Activated naive CD8-positive, alpha-beta T cell treated with anti-CD3 and anti-CD28 coated beads, Interleukin-2, amount 50 U/mL, for 24 hours (primary cell): Measurements from ENCODE around the gene CCT6B.
A peak's percentile ranks its signal among the peaks of the same experiment; 100 is the strongest.

Source experiments
- ATAC-seq: fragments of 150-1000 bp; cut with Tn5 transposase; one replicate; pipeline ENCODE4 v1.10.0; 2021
- DNase-seq: peaks from one replicate; pipeline ENCODE4 v3.0.0; 2021
- H3K27ac Mint-ChIP-seq: one replicate; pipeline ENCODE4 v1.8.0; 2021; ENCODE audit warnings: mild to moderate bottlenecking, mixed read lengths
- H3K27me3 Mint-ChIP-seq: one replicate; pipeline ENCODE4 v1.8.0; 2021; ENCODE audit warnings: mixed read lengths
- H3K36me3 Mint-ChIP-seq: one replicate; pipeline ENCODE4 v1.8.0; 2021; ENCODE audit warnings: low read depth, mixed read lengths
- H3K4me1 Mint-ChIP-seq: one replicate; pipeline ENCODE4 v1.8.0; 2021; ENCODE audit warnings: mixed read lengths
- H3K4me3 Mint-ChIP-seq: one replicate; pipeline ENCODE4 v1.8.0; 2021; ENCODE audit warnings: mild to moderate bottlenecking, moderate library complexity, mixed read lengths
- H3K9me3 Mint-ChIP-seq: one replicate; pipeline ENCODE4 v1.8.0; 2021; ENCODE audit warnings: mixed read lengths

Gene CCT6B

DNA sequence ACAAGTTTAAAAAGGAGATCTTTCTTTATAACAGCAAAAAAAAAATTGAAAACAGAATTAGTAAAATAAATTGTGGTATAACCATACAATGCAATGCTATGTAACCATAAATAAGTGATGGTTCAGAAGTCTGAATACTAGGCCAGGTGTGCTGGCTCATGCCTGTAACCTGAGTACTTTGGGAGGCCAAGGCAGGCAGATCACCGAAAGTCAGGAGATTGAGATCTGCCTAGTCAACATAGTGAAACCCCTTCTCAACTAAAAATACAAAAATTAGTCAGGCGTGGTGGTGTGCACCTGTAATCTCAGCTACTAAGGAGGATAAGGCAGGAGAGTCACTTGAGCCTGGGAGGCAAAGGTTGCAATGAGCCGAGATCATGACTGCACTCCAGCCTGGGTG lies 34.6 kb downstream of the CCT6B start:
- H3K9me3 Mint-ChIP-seq, result no peaks in the 10 kb centered on the region
- no peak for ATAC-seq

DNA sequence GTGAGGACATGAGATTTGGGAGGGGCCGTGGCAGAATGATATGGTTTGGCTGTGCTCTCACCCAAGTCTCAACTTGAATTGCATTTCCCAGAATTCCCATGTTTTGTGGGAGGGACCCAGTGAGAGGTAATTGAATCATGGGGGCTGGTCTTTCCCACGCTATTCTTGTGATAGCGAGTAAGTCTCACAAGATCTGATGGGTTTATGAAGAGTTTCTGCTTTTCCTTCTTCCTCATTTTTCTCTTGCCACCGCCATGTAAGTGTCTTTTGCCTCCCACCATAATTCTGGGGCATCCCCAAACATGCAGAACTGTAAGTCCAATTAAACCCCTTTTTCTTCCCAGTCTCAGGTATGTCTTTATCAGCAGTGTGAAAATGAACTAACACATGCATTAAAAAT lies 40.6 kb downstream of the CCT6B start:
- no peaks in the 10 kb centered on the region for H3K9me3 Mint-ChIP-seq
- ATAC-seq (no peak), DNase-seq (no peak)
- no peaks in the 10 kb centered on the region for H3K27me3 Mint-ChIP-seq
- H3K27ac Mint-ChIP-seq, result no peak overlapping the region
- no peak overlapping the region for H3K4me3 Mint-ChIP-seq
- no peaks in the 10 kb centered on the region for H3K4me1 Mint-ChIP-seq
- H3K36me3 Mint-ChIP-seq, result no peaks in the 10 kb centered on the region

More for the DNA sequence above, 34.6 kb downstream of the CCT6B start:
- Mint-ChIP-seq H3K4me3 (no peak overlapping the region), H3K27ac (no peak overlapping the region), H3K36me3 (no peaks in the 10 kb centered on the region), H3K27me3 (no peaks in the 10 kb centered on the region), H3K4me1 (no peaks in the 10 kb centered on the region)
- no peak for DNase-seq

DNA sequence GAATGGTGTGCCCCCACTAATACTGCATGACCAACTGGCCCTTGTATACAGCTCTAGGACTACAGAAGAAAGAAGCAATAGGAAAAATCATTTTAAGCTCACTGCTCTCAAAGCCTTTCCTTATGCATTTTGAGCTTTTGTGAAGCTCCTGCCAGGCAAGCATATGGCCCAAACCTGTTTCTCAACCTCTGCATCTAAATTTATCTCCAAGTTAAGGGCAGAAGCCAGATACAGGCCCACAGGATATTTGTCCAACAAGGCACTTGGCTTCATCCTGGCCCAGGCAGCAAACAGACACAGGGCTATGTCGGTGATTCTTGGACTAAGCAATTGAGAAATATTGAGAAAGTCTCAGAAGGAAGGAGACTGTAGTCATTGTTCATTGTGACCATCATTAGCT lies 43.9 kb downstream of the CCT6B start:
- ATAC-seq (no peak), DNase-seq (no peak)
- H3K27me3 Mint-ChIP-seq, result no peaks in the 10 kb centered on the region
- H3K27ac Mint-ChIP-seq, result no peak overlapping the region
- H3K4me3 Mint-ChIP-seq, result no peak overlapping the region
- no peaks in the 10 kb centered on the region for H3K9me3 Mint-ChIP-seq
- H3K36me3 Mint-ChIP-seq, result no peaks in the 10 kb centered on the region
- H3K4me1 Mint-ChIP-seq, result no peaks in the 10 kb centered on the region

DNA sequence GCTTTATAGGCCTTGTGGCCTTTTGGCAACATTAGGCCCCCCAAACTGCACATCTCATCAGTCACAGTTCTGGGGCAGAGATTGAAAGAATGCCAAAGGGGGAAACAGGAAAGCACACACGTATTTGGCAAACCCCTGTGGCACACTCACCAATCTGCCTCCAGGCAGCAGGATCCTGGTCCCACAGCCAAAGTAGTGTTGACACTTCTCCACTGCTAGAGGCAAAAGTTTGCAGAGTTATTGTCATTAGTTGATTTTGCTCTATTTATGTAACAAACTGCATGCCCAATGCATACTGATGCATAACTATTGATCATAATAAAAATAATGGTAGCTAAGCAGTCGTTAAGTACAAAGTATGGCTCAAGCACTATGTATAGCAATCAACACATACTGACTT lies 45.1 kb downstream of the CCT6B start:
- no peak overlapping the region for H3K27ac Mint-ChIP-seq
- H3K4me3 Mint-ChIP-seq, result no peak overlapping the region
- no peaks in the 10 kb centered on the region for H3K9me3 Mint-ChIP-seq
- H3K36me3 Mint-ChIP-seq, result no peaks in the 10 kb centered on the region
- H3K27me3 Mint-ChIP-seq, result no peaks in the 10 kb centered on the region
- DNase-seq, result no peak
- no peaks in the 10 kb centered on the region for H3K4me1 Mint-ChIP-seq
- ATAC-seq, result no peak

DNA sequence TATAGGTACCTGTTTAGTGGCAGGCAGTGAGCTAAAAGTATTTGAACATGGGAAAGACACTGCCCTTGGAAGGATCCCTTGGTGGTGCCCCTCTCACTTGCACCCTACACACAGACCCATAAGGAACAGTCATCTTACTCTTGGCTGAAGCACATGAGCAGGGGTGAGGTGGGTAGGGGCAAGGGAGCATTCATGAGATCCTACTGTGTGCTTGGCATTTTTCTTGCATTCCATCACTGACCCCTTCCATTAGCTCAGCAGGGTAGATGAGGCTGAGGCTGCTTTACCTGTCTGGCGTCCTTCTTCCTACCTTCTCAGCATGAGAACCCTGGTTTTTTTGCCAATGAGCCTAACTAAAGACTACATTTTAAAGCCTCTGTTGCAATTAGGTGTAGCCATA lies 48.3 kb downstream of the CCT6B start:
- no peaks in the 10 kb centered on the region for H3K4me1 Mint-ChIP-seq
- H3K27ac Mint-ChIP-seq, result no peak overlapping the region
- ATAC-seq, result no peak
- H3K36me3 Mint-ChIP-seq, result no peaks in the 10 kb centered on the region
- no peak for DNase-seq
- H3K27me3 Mint-ChIP-seq, result no peaks in the 10 kb centered on the region
- H3K4me3 Mint-ChIP-seq, result no peak overlapping the region
- no peaks in the 10 kb centered on the region for H3K9me3 Mint-ChIP-seq

DNA sequence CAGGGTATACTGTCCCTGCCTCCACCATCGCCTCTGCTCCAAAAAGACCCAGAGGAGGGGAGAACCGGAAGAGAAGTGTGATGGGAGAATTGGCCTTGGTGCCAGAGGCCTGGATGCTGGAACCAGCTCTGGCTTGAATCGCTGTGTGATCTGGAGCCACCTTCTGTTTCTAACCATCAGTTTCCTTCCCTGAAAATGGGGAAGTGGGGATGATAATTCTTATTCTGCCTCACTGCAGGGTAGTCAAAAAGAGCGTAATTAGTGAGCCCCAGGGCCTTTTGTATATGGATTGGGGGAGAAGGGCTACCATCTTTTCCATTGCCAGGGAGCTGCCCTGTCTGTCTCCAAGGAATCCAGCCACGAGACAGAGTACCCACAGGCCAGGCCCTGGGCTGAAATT lies 52.2 kb downstream of the CCT6B start:
- H3K27ac Mint-ChIP-seq, result no peak overlapping the region

DNA sequence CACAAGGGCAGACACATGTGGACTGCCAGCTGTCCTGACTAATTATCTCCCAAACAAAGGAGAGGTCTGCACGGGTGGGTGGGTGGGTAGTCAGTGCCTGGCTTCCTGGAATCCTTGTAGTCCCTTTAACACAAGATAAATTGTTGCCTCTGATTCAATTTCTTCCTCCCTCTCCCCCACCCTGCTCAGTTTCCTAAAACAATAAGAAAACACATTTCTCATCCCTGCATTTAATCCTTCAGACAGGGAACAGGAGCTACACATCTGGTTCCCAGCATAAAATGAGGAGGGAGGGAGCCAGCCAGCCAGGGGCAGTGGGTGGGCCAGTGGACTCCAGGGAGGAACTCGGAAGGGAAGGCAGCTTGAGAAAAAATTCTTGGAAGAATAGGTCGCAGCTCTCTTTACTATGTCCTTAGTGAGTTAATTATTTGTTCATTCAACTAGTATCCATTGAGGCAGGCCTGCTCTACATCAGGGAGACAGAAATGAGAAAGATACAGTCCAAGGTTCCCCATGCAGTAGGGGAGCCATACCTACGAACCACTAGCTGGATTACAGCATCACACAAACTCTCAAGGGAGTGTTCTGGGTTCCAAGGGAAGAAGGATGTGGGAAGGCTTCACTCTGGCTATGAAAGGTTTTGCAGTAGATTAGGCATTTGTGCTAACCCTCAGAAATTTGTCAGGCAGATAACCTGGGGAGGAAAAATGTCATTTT lies 58.3 kb downstream of the CCT6B start:
- Mint-ChIP-seq H3K9me3 (no peaks in the 10 kb centered on the region), H3K27me3 (peaks cover 14% of the 10 kb centered on the region), H3K27ac (no peak overlapping the region), H3K4me3 (no peak overlapping the region), H3K36me3 (no peaks in the 10 kb centered on the region), H3K4me1 (no peaks in the 10 kb centered on the region)
- DNase-seq, result no peak
- no peak for ATAC-seq

More for the DNA sequence above, 52.2 kb downstream of the CCT6B start:
- DNase-seq, result no peak
- H3K4me1 Mint-ChIP-seq, result no peaks in the 10 kb centered on the region
- peaks cover 3% of the 10 kb centered on the region for H3K27me3 Mint-ChIP-seq
- H3K4me3 Mint-ChIP-seq, result no peak overlapping the region
- ATAC-seq, result no peak
- H3K36me3 Mint-ChIP-seq, result no peaks in the 10 kb centered on the region
- no peaks in the 10 kb centered on the region for H3K9me3 Mint-ChIP-seq

DNA sequence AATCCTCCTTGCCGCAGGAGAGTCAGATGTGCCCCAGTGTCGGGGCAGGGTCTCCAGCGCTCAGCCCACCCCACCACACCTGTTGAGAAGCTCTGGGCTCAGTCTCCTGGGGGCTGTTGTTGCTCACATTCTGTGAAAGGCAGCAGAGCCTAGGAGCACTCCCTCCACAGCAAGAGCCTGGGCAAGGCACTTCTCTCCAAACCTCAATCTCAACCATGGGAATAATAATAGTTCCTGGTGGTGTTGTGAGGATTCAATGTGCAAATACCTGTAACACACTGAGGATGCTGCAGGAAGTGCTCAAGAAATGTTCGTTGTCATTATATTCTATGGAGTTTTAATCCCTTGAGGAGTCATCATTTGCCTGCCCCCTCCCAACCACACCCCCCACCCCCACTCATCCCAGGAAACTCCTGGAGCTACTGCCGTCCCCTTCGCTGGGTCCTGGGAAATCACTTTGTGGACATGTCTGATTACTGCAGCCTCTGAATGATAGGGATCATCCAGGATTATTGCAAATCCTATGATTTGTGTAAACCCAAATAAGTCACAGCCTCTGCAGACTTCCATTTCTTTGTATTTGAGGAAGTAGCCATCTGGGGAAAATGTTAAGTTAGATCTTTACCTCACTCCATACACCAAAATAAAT lies 61.5 kb downstream of the CCT6B start:
- ATAC-seq, result no peak
- Mint-ChIP-seq H3K9me3 (no peaks in the 10 kb centered on the region), H3K27ac (no peak overlapping the region), H3K4me1 (no peaks in the 10 kb centered on the region), H3K27me3 (peaks cover 35% of the 10 kb centered on the region), H3K36me3 (no peaks in the 10 kb centered on the region), H3K4me3 (no peak overlapping the region)
- no peak for DNase-seq

DNA sequence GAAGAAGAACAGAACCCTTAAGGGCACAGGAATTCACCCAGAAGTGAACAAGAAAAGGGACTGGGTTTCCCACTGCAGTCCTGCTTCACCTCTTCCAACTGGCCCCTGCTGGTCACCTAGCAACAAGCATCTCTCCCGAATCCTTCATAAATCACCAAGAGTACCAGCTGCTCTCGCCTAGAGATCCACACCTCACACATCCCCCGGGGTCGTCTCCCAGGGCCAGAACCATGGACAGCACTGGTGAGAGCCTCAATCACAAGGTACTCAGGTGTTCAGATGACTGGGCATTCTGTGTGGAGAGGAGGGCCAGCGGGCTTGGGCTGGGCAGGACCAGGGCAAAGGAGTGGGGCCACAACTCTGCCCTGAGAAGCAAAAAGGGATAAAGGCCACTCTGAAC lies 65.9 kb downstream of the CCT6B start:
- Mint-ChIP-seq H3K27ac (no peak overlapping the region), H3K9me3 (no peaks in the 10 kb centered on the region), H3K27me3 (peaks cover 31% of the 10 kb centered on the region), H3K4me1 (no peaks in the 10 kb centered on the region), H3K4me3 (no peak overlapping the region), H3K36me3 (no peaks in the 10 kb centered on the region)
- ATAC-seq (no peak), DNase-seq (no peak)

DNA sequence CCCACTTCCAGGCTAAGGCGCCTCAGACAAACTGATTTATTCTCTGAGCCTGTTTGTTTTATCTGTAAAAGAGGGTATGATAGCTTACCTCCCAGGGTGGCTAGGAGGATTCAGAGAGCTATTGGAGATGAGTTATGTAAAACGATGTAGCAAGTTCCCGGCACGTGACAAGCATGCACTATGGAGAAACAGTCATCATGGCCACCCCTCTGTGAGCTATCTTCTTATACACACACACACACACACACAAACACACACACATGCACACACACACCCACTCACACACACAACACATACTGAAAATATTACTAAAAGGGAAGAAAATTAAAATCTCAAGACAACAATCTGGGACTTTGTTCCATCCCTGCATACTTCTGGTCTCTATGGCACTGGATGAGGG lies 66.3 kb downstream of the CCT6B start:
- DNase-seq (no peak), ATAC-seq (no peak)
- Mint-ChIP-seq H3K27me3 (peaks cover 31% of the 10 kb centered on the region), H3K4me3 (no peak overlapping the region), H3K36me3 (no peaks in the 10 kb centered on the region), H3K9me3 (no peaks in the 10 kb centered on the region), H3K27ac (no peak overlapping the region), H3K4me1 (no peaks in the 10 kb centered on the region)

DNA sequence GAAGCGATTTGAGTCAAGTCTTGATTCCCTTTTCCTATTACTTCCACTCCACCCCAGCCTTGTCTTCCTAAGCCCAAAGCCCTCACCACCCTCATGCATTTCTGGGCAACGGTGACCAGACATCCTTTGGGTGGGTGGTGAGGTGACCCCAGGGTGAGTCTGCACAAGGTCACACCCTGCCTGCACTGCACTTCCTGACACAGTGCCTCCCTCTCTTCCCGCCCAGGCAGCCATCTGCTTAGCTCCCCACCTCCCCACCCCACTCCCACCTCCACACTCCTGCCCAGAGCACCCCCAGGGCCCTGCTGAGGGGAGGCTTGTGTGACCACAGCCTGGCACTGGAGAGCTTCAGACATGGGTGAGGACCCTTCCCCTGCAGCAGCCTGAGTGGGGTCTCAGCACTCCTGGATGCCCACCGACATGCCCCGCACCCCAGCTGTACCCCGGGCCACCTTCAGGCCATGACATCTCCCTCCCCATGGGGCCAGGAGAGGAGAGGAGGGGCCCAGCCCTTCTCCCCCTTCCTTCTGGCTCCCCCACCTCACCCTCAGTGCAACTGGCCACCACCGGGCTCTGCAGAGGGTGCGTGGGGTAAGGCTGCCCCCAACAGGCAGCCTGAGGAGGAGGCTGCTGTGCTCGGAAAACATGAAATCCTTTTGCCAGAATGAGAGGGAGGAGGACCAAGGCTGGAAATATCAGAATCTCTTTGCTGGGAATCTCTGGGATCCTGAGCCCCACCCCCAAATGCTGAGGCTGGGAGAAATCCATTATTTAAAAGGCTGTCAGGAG lies 68.6 kb downstream of the CCT6B start:
- H3K4me3 Mint-ChIP-seq, result no peak overlapping the region
- H3K9me3 Mint-ChIP-seq, result no peaks in the 10 kb centered on the region
- ATAC-seq (peak; percentile 42), DNase-seq (peak; percentile 10)
- no peaks in the 10 kb centered on the region for H3K36me3 Mint-ChIP-seq
- peaks cover 24% of the 10 kb centered on the region for H3K27me3 Mint-ChIP-seq
- no peak overlapping the region for H3K27ac Mint-ChIP-seq
- H3K4me1 Mint-ChIP-seq, result no peaks in the 10 kb centered on the region

DNA sequence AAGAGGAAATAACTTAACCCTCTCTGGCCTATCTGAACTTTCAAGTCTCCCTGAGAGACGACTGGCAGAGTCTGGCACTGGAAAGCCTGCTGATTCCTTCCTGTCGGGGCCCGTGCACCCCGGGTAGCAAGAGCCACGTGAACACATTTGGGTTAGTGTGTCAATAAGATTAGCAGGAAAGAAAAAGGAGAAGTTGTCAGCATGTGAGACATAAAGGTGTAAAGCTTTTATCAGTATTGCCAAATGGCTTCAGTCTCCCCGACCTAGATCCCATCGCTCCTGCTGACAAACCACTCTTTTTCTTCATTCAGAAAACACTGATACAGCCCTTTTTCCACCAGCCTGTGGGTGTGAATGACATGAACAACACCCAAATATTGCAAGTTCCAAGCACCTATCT lies 74.4 kb downstream of the CCT6B start:
- H3K9me3 Mint-ChIP-seq, result no peaks in the 10 kb centered on the region
- DNase-seq (no peak), ATAC-seq (no peak)
- H3K27me3 Mint-ChIP-seq, result peaks cover 28% of the 10 kb centered on the region
- H3K27ac Mint-ChIP-seq, result no peak overlapping the region
- peaks cover 1% of the 10 kb centered on the region for H3K4me1 Mint-ChIP-seq
- H3K4me3 Mint-ChIP-seq, result no peak overlapping the region
- H3K36me3 Mint-ChIP-seq, result no peaks in the 10 kb centered on the region

DNA sequence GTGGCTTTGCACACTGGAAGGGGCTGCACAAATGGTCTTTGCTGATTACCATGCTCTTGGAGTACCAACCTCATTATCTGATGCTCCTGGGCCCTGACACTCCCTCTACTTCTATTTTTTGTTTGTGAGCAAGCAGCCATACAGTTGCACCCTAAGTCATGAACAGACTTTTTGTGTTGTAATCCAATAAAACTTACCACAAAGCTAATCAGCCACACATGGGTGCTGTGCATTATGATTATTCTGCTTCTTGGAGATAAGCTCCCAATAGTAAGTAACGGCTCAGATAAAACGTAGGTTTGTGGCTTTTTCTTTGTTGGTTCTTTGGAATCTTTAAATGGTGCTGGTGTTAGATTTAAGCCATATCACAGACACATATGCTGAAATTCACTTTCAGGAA lies 76.2 kb downstream of the CCT6B start:
- ATAC-seq (no peak), DNase-seq (no peak)
- Mint-ChIP-seq H3K27ac (no peak overlapping the region), H3K36me3 (no peaks in the 10 kb centered on the region), H3K9me3 (no peaks in the 10 kb centered on the region), H3K4me3 (no peak overlapping the region), H3K4me1 (peaks cover 1% of the 10 kb centered on the region), H3K27me3 (peaks cover 33% of the 10 kb centered on the region)

DNA sequence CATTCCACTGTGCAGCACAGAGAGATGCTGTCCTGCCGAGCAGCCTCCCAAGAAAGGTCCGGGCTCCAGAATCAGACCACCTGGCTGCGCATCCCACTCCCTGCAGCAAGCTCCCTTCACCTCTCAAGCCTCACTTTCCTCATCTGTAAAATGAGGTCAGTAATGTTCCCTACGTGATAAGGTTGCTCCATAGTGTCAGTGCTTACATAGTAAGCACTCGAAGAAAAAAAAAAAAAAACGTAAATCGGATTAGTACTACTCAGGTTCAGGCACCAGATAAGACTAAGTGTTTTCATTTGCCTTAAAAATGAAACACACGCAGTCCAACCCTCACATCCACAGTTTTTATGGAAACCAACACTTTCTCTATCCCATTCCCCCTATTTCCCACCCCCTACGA lies 76.7 kb downstream of the CCT6B start:
- H3K4me1 Mint-ChIP-seq, result peaks cover 1% of the 10 kb centered on the region

More for the DNA sequence above, 76.7 kb downstream of the CCT6B start:
- no peak for DNase-seq
- Mint-ChIP-seq H3K27ac (no peak overlapping the region), H3K27me3 (peaks cover 33% of the 10 kb centered on the region), H3K36me3 (no peaks in the 10 kb centered on the region), H3K4me3 (no peak overlapping the region), H3K9me3 (peaks cover 3% of the 10 kb centered on the region)
- no peak for ATAC-seq
